NT2/D1 (cell line): ENCODE data around the gene DIDO1.

ENCODE experiments used
- DNase-seq: peaks from one replicate; pipeline ENCODE4 v3.0.0-alpha.2; 2011; ENCODE audit warnings: low read depth, low spot score
- H3K27me3 ChIP-seq: 2 replicates; pipeline ENCODE4 v1.6.0; 2011; ENCODE audit warnings: mild to moderate bottlenecking; ENCODE audit not compliant: insufficient read length, insufficient read depth
- H3K36me3 ChIP-seq: 2 replicates; pipeline ENCODE4 v1.6.1; 2011; ENCODE audit warnings: mild to moderate bottlenecking, low read length, mixed read lengths; ENCODE audit not compliant: insufficient read depth, insufficient read length
- H3K4me1 ChIP-seq: 2 replicates; pipeline ENCODE4 v1.5.1; 2011; ENCODE audit not compliant: insufficient read depth, insufficient read length
- H3K4me3 ChIP-seq: 2 replicates; pipeline ENCODE4 v1.5.1; 2011; ENCODE audit warnings: low read depth; ENCODE audit not compliant: insufficient read length
- H3K9ac ChIP-seq: 2 replicates; pipeline ENCODE4 v1.6.0; 2011; ENCODE audit warnings: low read depth; ENCODE audit not compliant: insufficient read length
- H3K9me3 ChIP-seq: 2 replicates; pipeline ENCODE4 v1.5.1; 2011; ENCODE audit warnings: mild to moderate bottlenecking, low read length; ENCODE audit not compliant: insufficient read depth
- SUZ12 ChIP-seq: IDR thresholded peaks from 2 replicates; pipeline ENCODE4 v1.6.1; 2011; ENCODE audit not compliant: insufficient read length, insufficient read depth; ENCODE audit errors: extremely low read depth
- YY1 ChIP-seq: IDR thresholded peaks from 2 replicates; pipeline ENCODE4 v1.6.1; 2011; ENCODE audit not compliant: insufficient read length, insufficient read depth
- ZNF274 ChIP-seq: IDR thresholded peaks from 2 replicates; pipeline ENCODE4 v1.6.1; 2011; ENCODE audit warnings: mild to moderate bottlenecking, low read depth, low read length

DIDO1 gene

DNA sequence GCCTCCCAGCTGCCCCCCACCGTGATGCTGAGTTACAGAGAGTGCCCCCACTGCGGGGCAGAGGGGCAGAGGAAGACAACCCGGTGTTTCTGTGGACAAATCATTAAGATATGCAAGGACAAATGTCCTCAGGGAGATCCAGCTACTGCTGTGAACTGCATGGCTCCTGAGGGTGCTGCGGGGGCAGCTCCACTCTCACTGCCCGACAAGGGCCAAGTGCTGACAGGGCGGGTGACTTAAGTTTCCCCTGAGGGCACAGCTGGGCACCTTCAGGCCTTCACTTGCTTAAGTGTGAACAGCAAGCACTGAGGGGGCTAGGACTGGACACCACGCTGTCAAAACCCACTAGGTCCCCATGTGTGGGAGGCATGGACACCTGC, 38.5 kb downstream of the DIDO1 start:
- TF ChIP-seq SUZ12 = no peak
- TF ChIP-seq ZNF274 = no peak
- no peak for TF ChIP-seq YY1
- no peak for DNase-seq
- H3K36me3 ChIP-seq = peaks cover 79% of the 10 kb centered on the region
- H3K9ac ChIP-seq = no peak overlapping the region
- peaks cover 10% of the 10 kb centered on the region for H3K4me1 ChIP-seq
- H3K27me3 ChIP-seq = no peaks in the 10 kb centered on the region
- H3K9me3 ChIP-seq = no peaks in the 10 kb centered on the region
- H3K4me3 ChIP-seq = no peak overlapping the region

DNA sequence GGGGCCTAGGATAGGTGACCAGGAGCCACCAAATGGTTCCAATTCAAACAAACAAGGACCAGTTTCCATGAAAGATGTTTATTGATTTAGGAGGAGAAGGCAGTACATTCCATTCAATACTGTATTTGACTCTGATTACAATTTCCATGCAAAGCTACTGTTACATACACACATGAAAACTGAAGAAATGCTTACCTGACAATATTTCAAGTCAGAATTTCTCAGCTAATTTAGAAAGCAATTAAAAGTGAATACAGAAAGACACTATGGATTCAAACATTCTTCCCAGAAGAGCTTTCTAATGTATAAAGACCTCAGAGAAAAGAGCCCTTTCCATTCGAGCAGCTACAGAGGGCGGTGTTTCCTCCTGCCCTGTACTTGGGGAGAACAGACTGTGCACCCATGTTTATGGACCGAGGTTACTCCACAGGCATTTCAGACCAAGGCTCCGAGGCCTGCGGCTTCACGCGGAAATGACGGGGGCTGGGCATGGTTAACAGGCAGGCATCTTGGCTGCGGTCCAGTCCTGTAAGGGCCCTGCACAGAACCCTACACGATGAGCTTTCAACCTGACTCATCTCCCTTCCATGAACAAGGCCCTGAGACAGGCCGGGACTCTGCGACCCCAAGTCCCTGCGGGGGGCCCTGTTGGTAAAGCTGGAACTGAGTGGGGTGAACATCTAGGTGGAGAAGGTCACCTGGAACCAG, 39.0 kb downstream of the DIDO1 start:
- H3K27me3 ChIP-seq = no peaks in the 10 kb centered on the region
- no peak overlapping the region for H3K9ac ChIP-seq
- no peak overlapping the region for H3K4me3 ChIP-seq
- H3K4me1 ChIP-seq = peaks cover 10% of the 10 kb centered on the region
- peaks cover 77% of the 10 kb centered on the region for H3K36me3 ChIP-seq
- TF ChIP-seq ZNF274 = no peak
- TF ChIP-seq YY1 = no peak
- no peak for TF ChIP-seq SUZ12
- no peak for DNase-seq
- H3K9me3 ChIP-seq = no peaks in the 10 kb centered on the region

DNA sequence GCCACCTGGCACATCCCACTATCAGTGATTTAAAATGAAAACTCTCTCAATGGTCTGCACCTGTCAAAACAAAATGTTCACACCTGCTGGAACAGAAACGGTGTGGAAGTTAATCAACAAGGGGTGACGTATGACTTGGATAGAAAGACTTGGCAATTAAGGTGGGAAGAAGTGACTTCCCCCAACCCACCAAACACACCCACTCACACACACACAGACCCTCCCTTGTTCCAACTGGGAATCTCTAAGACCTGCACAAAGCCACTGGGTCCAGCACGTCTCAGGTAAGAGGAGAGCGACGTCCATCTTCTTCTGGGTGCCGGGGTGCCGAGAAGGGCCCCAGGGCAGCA, 39.6 kb downstream of the DIDO1 start:
- H3K9ac ChIP-seq = no peak overlapping the region
- H3K4me1 ChIP-seq = peaks cover 10% of the 10 kb centered on the region
- H3K4me3 ChIP-seq = no peak overlapping the region
- TF ChIP-seq ZNF274 (no peak), YY1 (no peak), SUZ12 (no peak)
- H3K36me3 ChIP-seq = peaks cover 77% of the 10 kb centered on the region
- no peaks in the 10 kb centered on the region for H3K9me3 ChIP-seq
- DNase-seq = no peak
- H3K27me3 ChIP-seq = no peaks in the 10 kb centered on the region

DNA sequence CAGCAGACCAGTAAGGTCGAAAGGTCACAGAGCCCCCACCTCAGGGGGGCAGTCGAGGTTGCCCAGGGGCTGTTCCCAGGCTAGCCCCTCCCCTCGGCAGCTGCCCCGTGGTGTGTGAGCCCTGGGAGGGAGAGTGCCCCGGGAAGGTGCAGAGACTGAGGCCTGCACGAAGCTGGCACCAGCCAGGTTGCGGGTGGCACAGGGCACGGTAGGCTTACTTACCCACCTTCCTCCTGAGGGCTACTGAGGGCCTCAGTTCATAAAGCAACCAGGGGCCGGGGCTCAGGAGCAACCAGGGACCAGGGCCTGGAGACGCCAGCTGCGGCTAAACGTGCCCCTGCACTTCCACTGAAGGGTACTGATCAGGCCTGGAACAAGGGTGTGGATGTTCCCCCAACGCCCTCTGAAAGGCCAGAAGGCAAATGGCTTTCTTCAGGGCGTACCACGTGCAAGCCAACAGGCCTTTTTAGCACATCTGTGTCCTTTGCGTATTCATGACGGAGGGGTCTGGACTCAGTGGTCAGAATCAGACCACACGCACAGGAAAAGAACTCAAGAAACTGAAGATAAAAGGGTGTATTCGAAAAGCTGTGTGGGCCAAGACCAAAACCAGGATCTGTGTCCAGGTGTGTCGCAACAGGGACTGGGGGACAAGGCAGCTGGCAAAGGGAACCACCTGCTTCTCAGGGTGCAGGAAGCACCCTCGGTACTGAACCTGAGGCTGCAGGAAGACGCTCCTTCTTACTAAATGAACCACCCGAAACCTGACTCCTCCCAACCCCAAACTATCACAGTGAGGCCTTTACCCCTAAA, 40.2 kb downstream of the DIDO1 start:
- Histone ChIP-seq H3K4me3 (no peak overlapping the region), H3K36me3 (peaks cover 77% of the 10 kb centered on the region), H3K9ac (no peak overlapping the region), H3K27me3 (no peaks in the 10 kb centered on the region), H3K4me1 (peaks cover 10% of the 10 kb centered on the region), H3K9me3 (no peaks in the 10 kb centered on the region)
- no peak for DNase-seq
- no peak for TF ChIP-seq YY1

DNA sequence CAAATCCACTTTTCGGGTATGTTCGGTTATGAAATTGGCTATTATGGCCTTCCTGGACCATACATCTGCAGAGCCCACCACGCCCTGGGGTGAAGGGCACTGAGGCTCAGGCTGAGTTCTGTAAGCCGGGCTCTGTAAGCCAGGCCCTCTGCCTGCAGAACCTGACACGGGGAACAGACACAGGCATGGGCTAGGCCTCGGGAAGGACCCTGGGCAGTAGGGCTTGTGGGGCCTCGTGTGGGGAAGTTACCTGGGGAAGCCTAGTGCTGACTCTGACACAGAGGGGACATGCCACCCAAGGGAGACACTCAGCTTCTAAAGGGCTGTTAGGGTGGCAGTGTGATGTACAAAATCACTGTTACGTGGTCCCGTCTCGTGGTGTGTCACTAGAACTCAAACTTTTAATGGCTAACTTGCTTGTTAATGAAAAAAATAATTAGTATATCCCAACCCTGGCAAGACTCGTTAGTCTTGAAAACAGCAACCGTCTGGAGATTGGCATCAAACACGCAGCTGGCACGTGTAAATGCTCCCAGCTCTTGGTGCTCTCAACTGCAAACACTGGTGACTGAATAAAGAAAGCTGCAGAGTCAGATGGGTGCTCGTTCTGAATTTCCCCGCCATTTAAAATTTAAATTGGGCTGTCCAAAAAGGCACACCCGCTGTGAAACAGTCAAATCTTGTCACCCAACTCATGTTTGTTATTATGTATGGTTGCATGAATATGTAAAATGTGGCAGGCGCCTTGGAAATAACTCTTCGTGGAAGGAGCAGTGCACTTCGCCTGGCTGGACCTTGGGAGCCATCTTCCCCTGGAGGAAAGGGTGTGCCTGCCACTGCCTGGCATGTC, 41.0 kb downstream of the DIDO1 start:
- H3K4me3 ChIP-seq = no peak overlapping the region
- H3K9me3 ChIP-seq = no peaks in the 10 kb centered on the region
- H3K27me3 ChIP-seq = no peaks in the 10 kb centered on the region
- H3K4me1 ChIP-seq = peaks cover 10% of the 10 kb centered on the region
- no peak for DNase-seq
- no peak overlapping the region for H3K9ac ChIP-seq
- peaks cover 77% of the 10 kb centered on the region for H3K36me3 ChIP-seq
- TF ChIP-seq YY1 = no peak
- no peak for TF ChIP-seq ZNF274
- no peak for TF ChIP-seq SUZ12

DNA sequence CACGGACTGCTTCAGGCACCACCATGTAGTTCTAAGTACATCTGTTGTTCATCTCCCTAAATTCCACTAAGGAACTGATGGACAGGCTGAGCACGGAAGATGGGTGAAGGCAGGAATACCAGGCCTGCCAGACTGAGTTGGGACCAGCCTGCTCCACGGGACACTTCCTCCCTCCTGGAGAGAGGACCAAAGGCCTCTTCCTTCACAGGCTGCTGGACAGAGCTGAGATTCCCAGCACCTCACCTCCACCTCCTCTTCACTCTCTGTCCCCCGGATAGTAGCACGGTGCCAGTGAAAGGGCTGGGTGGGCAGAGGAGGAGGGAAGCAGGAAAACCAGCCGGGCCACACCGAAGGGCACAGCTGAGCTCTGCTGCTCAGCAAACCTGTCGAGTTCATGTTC, 41.7 kb downstream of the DIDO1 start:
- Histone ChIP-seq H3K4me1 (peaks cover 11% of the 10 kb centered on the region), H3K27me3 (no peaks in the 10 kb centered on the region), H3K36me3 (peaks cover 76% of the 10 kb centered on the region), H3K4me3 (no peak overlapping the region), H3K9me3 (no peaks in the 10 kb centered on the region), H3K9ac (no peak overlapping the region)
- TF ChIP-seq SUZ12 = no peak
- TF ChIP-seq YY1 = no peak
- TF ChIP-seq ZNF274 = no peak
- DNase-seq = no peak

DNA sequence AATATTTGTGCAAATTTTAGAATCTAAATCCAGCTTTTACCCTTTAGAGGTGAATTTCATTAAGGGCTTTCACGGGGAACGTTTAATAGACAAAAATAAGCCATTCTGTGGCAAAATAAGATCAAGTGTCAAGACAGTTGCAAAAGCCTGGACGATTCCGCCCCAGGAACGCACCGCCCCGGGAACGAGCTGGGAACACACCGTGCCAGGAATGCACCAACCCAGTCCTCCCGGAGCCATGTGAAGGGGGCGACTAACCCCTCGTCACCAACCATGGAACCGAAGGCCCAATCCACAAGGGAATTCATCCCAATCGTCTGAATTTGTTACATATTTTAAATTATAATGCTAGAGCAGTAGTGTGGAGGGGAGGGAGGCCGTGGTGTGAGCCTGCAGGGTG, 43.9 kb downstream of the DIDO1 start:
- TF ChIP-seq ZNF274 (no peak), YY1 (no peak), SUZ12 (no peak)
- no peak for DNase-seq
- H3K4me1 ChIP-seq = peaks cover 7% of the 10 kb centered on the region
- H3K9ac ChIP-seq = no peak overlapping the region
- H3K36me3 ChIP-seq = peaks cover 61% of the 10 kb centered on the region
- no peaks in the 10 kb centered on the region for H3K9me3 ChIP-seq
- no peaks in the 10 kb centered on the region for H3K27me3 ChIP-seq
- no peak overlapping the region for H3K4me3 ChIP-seq
